ENCODE results near the gene GLRB.
"Not testable (repeated sequence)": the region's sequence is repeated elsewhere in the genome, so short reads cannot be mapped to it uniquely, and the experiment has no call there.

Gene GLRB

DNA sequence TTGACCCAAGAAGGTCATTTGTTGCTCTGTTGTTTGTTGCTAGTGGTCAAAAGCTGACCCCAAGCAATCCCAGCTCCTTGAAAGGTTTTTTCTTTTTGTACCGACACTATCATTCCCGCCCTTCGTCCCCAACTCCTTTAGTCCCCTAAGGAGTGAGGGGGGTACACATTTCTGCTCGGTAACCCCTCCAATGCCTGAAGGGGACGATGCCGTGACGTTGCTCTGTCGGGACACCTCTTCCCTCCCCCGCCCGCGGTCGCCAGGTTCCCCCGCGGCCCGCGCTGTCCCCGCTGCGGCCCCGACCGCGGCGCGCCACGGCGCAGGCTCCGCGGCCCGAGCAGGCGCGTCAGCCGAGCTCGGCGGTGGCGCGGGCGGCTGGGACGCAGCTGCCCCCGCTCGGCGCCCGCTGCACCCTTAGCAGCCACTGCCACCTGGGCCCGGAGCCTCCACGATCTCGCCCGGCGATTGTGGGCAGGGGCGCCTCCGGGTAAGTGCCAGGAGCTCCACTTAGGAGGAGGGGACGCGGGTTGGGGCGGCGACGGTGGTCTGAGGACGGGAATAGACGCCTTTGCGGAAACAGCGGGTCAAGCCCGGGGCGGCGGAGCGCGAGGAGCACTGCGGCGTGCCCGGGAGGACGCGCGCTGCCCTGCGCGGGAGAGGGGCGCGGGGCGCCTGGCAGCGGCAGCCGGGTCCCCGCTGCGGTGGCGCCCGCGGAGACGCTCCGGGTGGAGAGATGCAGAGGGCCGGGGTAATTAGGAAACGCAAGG, at the start of gene GLRB:
Gene GLRB (plus strand): TSS at position 340 of the 767 bp plus-strand sequence. CDS start 1,875 bp downstream, outside the sequence.
- DNase-seq (ENCODE audit: low read depth), result no peak

DNA sequence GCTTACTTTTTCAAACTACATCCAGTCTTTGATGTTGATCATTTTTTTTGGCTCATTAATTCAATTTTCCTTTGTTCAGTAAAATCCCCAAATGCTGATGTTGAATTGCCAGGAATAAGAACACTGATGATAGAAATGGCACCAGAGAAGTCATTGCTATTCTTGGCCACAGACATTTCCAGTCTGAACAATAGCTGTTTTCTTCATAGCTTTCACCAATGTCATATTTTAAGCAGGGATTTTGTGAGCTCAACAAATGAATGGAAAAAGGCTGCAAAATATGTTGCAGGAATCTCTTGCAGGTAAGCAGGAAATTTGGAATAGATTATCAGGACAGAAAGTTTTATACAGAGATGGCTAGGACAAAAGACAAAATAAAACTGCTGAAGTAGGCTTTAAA, 40.5 kb upstream of the GLRB start:
- no peak for DNase-seq (ENCODE audit: low read depth)

DNA sequence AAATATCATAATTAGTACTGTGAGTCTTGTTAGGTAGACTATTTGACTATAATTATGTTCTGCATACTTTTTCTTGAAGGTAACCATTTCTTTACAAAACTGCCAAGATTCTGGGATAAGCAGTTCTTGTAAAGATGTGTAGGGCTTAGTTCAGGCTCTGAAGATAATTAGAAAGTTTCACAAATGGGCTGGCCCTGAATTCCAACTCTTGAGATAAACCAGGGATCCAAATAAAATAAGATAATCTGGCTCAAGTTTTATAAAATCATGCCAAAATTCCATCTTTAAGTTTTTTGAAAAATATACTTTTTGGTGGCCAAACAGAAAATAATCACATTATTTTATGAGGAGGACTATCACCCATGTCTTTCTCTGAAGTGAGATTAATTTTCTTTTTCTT, 35.5 kb upstream of the GLRB start:
- DNase-seq (ENCODE audit: low read depth), result no peak

DNA sequence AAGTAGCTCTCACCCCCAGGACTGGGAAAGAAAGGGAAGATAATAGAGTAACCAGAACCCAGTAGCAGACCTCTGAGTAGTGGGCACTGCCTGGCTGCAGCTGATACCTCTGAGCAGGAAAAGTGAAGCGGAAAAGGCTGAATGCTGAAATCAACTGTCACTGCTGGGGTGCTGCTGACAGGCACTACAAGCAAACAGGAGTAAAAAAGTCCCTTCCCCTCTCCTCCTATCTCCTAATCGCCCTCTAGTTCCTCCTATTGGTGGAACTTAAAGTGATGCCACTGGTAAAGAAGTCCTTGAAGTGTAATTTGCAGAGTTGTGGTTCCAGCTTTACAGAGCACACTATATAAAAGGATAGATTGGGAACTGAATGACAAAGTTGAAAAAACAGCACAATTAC, 32.8 kb upstream of the GLRB start:
- DNase-seq (ENCODE audit: low read depth), result no peak

DNA sequence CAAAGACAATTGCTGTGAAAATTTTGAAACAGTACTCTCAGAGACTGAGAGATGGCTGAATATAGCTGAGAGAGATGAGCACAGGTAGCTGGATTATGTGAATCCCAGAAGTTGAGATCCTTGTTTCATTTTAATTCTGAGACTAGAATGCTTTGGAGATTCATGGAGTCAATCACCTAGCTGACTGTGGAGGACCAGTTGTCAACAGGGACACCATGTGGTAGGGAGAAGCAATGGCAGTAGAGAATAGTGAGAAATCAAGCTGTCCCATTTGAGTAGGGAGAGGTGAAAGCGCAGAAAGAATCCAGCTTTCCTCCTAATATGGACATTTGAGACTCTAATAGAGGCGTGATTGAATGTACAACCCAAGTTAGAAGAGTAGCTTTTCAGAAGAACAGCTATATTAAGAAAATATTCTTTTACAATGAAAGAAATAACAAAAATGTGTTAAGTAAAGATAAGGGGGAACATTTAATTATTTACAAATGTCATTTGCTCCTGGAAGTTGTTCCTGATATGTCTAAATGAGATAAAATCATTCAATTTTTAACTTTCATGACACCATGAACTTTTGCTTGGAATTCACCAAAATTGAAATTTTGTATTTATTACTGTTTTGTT, 30.3 kb upstream of the GLRB start:
- DNase-seq (ENCODE audit: low read depth), result no peak

DNA sequence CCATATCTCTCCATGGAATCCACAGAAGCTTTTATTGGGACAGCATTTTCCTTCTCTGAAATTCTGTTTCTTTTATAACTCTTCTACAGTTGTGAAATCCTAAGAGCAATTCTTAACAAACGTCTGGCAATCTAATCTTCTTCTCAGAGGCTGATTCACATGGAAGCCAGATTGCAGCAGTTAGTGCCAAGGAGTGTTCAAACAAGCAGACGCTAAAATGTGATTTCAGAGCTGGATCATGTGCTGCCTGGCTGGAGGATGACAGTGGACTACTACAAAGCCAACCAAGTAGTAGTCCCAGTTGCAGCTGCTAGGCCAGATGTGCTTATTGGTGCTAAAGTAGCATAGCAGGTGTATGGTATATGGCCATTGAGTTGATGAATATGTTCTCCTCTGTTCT, 27.7 kb upstream of the GLRB start:
- no peak for DNase-seq (ENCODE audit: low read depth)

DNA sequence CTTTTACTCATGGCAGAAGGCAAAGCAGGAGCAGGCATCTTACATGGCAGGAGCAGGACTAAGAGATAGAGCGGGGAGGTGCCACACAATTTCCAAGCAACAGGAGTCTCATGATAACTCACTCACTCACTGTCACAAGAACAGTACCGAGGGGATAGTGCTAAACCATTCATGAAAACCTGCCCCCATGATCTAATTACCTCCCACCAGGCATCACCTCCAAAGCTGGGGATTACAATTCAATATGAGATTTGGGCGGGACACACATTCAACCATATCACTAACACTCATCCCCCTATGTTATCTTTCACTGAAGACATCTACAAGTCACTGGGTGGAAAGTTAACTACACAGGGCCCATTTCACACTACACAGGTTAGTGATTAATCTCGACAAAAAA, 25.4 kb upstream of the GLRB start:
- DNase-seq (ENCODE audit: low read depth), result no peak

DNA sequence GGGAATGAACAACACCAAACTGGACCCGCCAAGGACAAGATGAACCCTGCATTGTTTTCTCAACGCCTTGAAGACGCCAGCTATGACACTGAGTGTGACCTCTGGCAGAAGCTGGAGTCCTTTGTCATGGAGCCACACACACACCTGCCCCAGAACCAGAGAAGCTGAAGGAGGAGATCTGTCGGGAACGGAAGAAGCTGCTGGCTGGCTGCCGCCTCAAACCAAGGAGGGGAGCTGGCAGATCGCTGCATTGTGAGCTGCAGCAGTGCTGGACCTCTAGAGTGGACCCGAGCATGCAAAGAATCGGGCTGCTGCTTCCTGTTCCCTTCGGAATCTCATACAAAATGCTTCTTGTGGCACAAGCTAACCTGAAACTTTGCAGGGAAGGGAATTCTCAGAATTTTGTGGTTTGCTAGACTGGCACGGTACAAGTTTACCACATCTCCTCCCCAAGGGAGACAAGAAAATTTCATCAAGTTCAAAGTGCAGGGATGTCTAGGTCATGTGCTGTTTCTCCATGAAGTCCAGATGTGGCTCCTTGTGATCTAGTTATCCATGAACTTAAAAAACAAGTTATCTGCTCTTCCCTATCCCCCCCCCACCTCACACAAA, 23.4 kb upstream of the GLRB start:
- no peak for DNase-seq (ENCODE audit: low read depth)

DNA sequence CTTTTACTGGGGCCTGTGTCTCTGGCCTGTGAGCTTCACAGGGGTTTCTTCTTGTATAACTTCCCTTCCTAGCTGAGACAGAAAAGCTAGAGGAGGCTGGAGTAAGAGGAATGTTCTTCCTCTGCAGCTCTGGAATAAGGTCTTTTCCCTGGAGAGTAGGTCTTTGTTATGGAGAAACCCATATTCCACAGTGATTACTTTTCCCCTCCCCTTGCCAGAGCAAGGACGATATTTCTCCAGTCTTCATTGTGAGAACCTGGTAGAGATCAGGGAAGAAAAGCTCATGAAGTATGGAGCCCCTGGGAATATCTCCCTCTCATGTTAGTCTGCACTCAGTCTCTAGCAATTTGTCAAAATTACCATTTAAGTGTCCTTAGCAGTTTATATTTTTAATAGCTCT, 18.7 kb upstream of the GLRB start:
- no peak for DNase-seq (ENCODE audit: low read depth)

DNA sequence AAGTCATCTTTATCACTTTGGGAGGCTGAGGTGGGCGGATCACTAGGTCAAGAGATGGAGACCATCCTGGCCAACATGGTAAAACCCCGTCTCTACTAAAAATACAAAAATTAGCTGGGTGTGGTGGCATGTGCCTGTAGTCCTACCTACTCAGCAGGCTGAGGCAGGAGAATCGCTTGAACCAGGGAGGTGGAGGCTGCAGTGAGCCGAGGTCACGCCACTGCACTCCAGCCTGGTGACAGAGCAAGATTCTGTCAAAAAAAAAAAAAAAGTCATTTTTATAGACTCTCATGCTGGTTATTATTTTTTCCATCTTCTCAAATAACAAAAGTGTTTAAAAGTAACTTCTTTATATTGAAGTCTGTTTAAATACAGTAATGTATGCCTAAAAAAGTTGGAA, 17.1 kb upstream of the GLRB start:
- DNase-seq (ENCODE audit: low read depth), result not testable (repeated sequence)

DNA sequence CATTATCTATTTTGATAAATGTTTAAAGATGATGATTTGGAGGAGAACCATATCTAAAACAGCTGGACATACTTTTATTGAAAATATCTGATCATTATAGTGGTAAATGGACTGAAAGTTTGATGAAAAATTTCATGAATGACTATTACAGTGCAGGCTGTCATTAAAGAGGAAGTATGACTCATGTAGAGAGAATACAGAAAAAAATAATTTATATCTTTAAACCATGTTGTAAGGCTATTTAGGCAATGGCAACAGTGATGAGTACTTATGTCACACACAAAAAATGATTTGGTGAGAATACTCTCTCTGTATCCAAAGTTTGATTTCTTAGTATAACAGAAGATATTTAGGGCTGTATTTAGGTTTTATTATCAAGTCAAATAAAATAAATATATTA, 3.9 kb upstream of the GLRB start:
- DNase-seq (ENCODE audit: low read depth), result no peak

DNA sequence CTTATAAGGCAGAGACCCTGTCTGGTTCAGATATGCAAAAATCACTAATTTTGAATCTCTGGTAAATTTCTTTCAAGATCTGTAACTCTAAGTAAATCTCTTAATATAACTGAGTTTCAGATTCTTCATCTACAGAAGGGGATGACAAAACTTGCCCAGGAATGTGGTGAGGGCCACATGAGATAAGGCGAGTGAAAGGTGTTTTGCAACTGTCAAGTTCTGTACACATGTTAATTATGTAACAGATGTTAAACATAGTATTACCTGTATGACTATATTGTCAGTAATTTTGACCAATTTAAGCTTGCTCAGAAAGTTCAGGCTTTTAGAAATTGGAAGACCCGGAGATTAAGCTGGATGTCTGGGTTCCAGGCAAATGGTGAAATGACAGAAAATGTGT, 549 bp upstream of the GLRB start:
- no peak for DNase-seq (ENCODE audit: low read depth)

DNA sequence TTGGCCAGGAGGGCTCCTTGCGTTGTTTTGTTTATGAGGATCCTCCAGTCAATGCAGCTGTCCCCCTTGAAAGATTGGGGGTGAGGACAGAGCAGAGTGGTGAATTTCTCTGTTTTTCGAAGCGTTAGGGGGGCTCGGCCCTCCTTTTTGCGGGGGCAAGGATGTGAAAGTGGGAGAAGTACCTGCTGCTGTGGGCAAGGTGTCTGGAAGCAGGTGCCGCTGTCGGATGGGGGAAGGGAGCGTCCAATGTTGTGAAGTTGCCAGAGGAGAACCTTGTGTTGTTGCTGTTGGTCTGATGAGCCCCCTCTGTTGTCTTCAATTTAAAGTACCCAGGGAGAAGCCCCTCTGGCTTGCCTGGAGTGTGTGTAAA, 613 bp downstream of the GLRB start:
- no peak for DNase-seq (ENCODE audit: low read depth)

DNA sequence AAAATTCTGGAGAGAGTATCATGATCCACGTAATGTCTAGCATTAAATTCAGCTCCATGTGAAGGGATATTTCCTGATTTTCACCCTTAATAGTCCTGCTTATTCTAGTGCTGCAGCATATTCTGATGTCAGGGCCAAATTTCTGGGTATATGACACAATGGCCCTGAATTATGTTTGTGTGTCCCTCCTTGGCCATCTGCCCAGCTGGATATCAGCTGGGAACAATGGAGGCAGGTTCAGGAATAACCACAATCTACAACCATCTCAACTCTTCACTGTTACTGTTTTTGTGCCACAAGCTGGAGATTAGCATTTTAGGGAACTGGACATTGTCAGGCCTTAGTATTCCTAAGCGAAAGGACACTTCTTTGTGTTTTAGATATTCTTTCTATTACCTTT, 3.5 kb downstream of the GLRB start:
- DNase-seq (ENCODE audit: low read depth), result no peak

DNA sequence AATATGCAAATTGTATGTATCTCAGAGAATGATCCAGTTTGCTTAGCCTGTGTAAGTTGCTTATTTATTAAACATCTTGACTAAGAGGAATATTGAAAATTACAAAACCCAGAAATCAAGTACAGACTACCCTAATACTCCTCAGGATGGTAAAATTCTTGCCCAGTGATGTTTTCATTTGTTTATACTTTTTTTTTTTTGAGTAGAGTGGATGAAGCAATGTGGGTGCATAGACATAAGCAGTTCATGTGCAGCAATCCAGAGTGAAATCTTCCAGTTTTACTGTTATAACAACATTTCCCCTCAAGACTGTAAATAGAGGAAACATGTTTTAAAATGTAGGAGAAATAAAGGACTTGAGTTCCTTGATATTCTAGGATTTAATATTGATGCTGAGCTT, 4.7 kb downstream of the GLRB start:
- no peak for DNase-seq (ENCODE audit: low read depth)

DNA sequence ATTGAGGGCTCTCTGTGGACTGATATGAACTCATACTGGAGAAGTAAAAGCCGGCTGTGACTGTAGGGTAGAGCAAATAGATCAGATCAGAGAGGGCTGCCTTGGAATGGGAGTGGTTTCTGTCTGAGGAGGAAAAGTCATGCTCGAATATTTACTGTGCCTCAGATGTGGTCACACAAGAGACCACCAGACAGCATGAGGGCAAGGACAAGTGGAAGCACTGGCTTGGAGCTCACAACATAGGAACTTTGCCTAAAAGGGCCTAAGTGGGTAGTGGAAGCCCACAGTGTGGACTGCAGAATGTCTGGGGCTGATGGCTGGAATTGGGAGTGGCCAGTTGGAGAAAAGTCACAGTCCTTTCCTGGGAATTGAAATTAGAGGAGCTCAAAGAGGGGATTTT, 19.8 kb downstream of the GLRB start:
- no peak for DNase-seq (ENCODE audit: low read depth)

DNA sequence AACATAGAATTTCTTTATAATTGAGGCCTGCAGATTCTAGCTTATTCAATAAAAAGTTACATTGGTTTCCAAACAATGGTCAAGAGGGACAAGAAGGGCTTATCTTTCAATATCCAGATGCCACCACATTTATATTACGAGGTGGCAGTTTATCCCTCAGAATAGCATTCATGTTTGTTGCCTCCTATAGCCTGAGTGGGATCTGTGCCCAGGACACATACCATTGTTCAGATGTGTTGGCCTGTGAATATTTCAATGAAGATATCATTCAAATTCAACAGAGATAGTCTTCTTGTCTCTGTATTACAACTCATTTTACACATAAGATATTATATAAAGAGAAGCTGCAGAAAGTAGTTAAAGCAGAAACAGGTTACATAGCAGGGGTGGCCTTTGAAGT, 20.5 kb downstream of the GLRB start:
- no peak for DNase-seq (ENCODE audit: low read depth)

DNA sequence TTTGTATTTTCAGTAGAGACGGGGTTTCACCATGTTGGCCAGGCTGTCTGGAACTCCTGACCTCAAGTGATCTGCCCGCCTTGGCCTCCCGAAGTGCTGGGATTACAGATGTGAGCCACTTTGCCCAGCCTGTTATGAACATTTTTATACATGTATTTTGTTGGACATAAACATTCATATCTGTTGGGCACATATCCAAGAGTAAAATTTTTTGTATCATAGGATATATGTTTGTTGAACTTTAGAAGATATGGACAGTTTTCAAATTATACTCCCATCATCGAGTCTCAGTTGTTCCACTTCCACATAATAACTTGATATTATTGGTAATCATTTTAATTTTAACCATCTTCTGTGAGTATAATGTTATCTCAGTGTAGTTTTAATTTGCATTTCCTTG, 23.6 kb downstream of the GLRB start:
- DNase-seq (ENCODE audit: low read depth), result no peak

DNA sequence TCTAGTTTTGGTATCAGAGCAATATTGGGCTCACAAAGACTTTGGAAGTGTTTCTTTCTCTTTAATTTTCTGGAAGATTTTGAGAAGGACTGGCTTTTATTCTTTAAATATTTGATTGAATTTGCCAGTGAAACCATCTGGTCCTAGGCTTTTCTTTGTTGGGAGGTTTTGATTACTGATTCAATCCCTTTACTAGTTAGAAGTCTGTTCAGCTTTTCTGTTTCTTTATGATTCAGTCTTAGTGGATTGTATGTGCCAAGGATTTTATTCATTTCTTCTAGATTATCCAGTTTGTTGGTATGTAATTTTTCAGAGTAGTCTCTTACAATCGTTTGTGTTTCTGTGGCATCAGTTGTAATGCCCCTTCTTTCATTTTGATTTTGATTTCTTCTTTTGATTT, 28.6 kb downstream of the GLRB start:
- no peak for DNase-seq (ENCODE audit: low read depth)

DNA sequence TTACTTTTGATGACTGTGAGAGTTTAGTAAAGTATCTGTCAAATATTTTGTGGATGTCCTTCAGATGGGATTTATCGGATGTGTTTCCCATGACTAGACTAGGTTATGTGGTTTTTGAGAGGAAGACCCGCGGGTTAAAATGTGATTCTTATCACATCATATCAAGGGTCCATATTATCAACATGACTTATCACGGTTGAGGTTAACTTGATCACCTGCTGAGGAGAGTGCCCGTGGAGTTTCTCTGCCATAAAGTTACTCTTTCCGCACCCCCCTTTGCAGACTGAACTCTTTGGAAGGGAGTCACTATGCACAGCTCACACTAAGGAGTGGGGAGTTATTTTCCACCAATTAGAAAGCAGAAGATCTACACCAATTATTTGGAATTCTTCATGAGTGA, 38.7 kb downstream of the GLRB start:
- no peak for DNase-seq (ENCODE audit: low read depth)

DNA sequence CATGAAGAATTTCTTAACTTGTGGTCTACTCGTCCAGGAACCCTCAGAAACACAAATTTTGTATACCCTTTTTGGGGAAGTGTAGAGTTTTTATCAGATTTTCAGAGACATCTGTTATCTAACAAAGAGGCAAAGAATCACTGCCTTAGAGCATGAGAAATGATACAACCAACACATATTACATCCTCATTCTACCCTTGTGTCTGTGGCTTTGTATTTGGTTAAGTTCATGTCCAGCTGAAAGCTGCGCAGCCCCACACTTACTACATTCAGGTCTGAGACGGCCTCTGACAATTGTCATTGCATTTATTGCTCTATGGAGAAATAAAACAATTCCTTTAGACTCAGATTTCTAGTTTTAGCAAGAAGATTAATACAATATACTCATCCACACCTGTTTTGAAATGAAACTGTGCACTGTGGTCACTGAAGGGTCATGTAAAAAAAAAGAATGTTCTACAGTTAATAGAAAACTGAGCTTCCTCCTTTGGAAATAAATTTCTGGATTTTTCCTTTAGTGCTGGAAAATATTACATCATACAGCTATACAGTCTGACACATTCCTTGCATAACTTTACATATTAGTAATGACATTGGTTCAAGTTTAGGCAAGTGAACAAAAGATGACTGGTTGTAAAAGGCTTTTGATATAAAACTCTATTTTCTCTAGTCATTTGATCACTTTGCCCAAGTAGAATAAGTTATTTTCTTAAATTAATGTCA, 39.8 kb downstream of the GLRB start:
- no peak for DNase-seq (ENCODE audit: low read depth)

DNA sequence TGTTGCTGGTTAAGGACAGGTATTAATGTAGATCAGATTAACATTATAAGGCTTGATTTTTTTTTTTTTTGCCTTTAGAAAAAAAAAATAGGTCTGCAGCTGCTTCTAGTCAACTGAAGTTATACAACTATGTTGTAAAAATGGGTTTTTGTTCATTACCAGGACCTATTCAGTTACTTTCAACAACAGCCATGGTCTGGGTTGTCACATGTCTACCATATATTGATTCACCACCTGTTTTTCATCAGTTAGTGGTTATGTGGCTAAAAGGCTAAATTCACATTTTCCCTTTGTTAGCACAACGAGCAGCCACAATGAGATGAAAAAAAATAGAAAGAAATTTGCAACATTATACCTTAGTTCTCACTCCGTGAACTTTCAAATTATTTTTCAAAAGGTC, 45.5 kb downstream of the GLRB start:
- no peak for DNase-seq (ENCODE audit: low read depth)

DNA sequence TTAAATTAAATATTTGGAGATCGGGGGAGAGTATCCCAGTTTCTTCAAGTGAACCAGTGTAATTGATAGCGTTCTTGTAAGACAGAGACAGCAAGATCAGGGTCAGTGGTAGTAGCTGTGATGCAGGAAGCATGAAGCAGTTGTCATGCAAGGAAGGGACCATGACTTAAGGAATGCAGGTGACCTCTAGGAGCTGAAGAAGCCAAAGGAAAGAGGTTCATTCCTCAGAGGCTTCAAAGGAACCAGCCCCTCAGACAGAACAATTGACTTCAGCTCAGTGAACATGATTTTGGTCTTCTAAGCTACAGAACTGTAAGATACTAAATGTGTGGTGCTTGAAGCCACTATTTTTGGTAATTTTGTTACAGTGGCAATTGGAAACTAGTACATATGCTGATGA, 51.6 kb downstream of the GLRB start:
- DNase-seq (ENCODE audit: low read depth), result no peak
